ENCODE measurements around the gene SLC35F6. TPM values are rescaled to one million over a fixed set of nuclear protein-coding genes. Genes with fewer than 3 reads are reported as not detected.

The SLC35F6 gene
- total RNA-seq, 1 experiment from 2014 or later: 19.1 TPM

- no peak for DNase-seq (ENCODE audit: low read depth)
Observed at GRCh38 chr2:26820932-26821331, 56.8 kb downstream of the SLC35F6 start.

- no peak for DNase-seq (ENCODE audit: low read depth)
Observed at GRCh38 chr2:26822877-26823276, 58.8 kb downstream of the SLC35F6 start.

Other genes starting within 250 kb of the SLC35F6 start
- gene CIB4, start 122.9 kb upstream of the SLC35F6 start, total RNA-seq (2014; rRNA removed; shearing (Covaris generic)): not detected in 2 replicates
- 0.03 and 0.80 TPM in 2 replicates for gene KCNK3, start 71.6 kb upstream of the SLC35F6 start, total RNA-seq (2014; rRNA removed; shearing (Covaris generic))
- 25.3 and 27.9 TPM in 2 replicates for gene CENPA, start 21.8 kb downstream of the SLC35F6 start, total RNA-seq (2014; rRNA removed; shearing (Covaris generic))
- gene DPYSL5, start 83.8 kb downstream of the SLC35F6 start, total RNA-seq (2014; rRNA removed; shearing (Covaris generic)): 1.0 and 1.9 TPM in 2 replicates
- gene MAPRE3, start 206.4 kb downstream of the SLC35F6 start, total RNA-seq (2014; rRNA removed; shearing (Covaris generic)): 4.6 and 6.6 TPM in 2 replicates